ENCODE measurements around the gene ACOT11. TPM values are rescaled to one million over a fixed set of nuclear protein-coding genes. Genes with fewer than 3 reads are reported as not detected.

ACOT11 gene
- total RNA-seq, 1 experiment from 2014 or later: 1.9 TPM

GRCh38 chr1:54582566-54583306 is 34.7 kb downstream of the ACOT11 start:
- no peak for DNase-seq (ENCODE audit: low read depth, low spot score)
- intact Hi-C loops (cut with micrococcal nuclease; ENCODE audit: unreplicated experiment): no loop called here
- POLR2A ChIA-PET: no interaction called here
- Histone ChIP-seq H3K27ac (ENCODE audit: low read length) (no peak overlapping the region), H3K9me3 (ENCODE audit: control insufficient read depth, insufficient read depth, low read depth, low read length) (no peaks in the 10 kb centered on the region), H3K27me3 (ENCODE audit: control insufficient read depth, insufficient read depth, low read length) (no peaks in the 10 kb centered on the region), H3K36me3 (ENCODE audit: control insufficient read depth, insufficient read depth, low read length) (no peaks in the 10 kb centered on the region), H3K4me1 (ENCODE audit: control insufficient read depth, insufficient read depth, low read length) (no peaks in the 10 kb centered on the region), H3K4me3 (ENCODE audit: low read depth in 2 of 2, low read length in 2 of 2) (no peak overlapping the region)
- ATAC-seq: no peak
- in situ Hi-C loops (cut with HindIII; ENCODE audit: low pct_unique_long_range_greater_than_20kb, low sequenced_read_pairs): no loop called here
- CTCF ChIA-PET: no interaction called here
- no TSS peak for BruUV-seq (replicated peaks)
- TF ChIP-seq POLR2AphosphoS5 (IDR thresholded peaks at IDR 0.05; ENCODE audit: low read depth, low read length) (no peak), TCF7L2 (IDR thresholded peaks at IDR 0.05; ENCODE audit: low read depth, low read length) (no peak), SIN3A (IDR thresholded peaks at IDR 0.05; ENCODE audit: borderline replicate concordance, insufficient read depth, low read depth, low read length) (no peak), CTCF (IDR thresholded peaks at IDR 0.05) (no peak), REST (IDR thresholded peaks at IDR 0.05; ENCODE audit: insufficient read depth in 1 of 2, low read depth in 2 of 2, low read length in 1 of 2) (no peak)

GRCh38 chr1:54583307-54583686 is 35.3 kb downstream of the ACOT11 start:
- TF ChIP-seq POLR2AphosphoS5 (IDR thresholded peaks at IDR 0.05; ENCODE audit: low read depth, low read length) (no peak), TCF7L2 (IDR thresholded peaks at IDR 0.05; ENCODE audit: low read depth, low read length) (no peak), SIN3A (IDR thresholded peaks at IDR 0.05; ENCODE audit: borderline replicate concordance, insufficient read depth, low read depth, low read length) (no peak), CTCF (IDR thresholded peaks at IDR 0.05) (no peak), REST (IDR thresholded peaks at IDR 0.05; ENCODE audit: insufficient read depth in 1 of 2, low read depth in 2 of 2, low read length in 1 of 2) (no peak)
- Histone ChIP-seq H3K4me3 (ENCODE audit: low read depth in 2 of 2, low read length in 2 of 2) (no peak overlapping the region), H3K9me3 (ENCODE audit: control insufficient read depth, insufficient read depth, low read depth, low read length) (no peaks in the 10 kb centered on the region), H3K27me3 (ENCODE audit: control insufficient read depth, insufficient read depth, low read length) (no peaks in the 10 kb centered on the region), H3K27ac (ENCODE audit: low read length) (no peak overlapping the region), H3K36me3 (ENCODE audit: control insufficient read depth, insufficient read depth, low read length) (no peaks in the 10 kb centered on the region), H3K4me1 (ENCODE audit: control insufficient read depth, insufficient read depth, low read length) (no peaks in the 10 kb centered on the region)
- ATAC-seq (no peak), DNase-seq (ENCODE audit: low read depth, low spot score) (no peak)
- ChIA-PET POLR2A (no interaction called here), CTCF (no interaction called here)
- no TSS peak for BruUV-seq (replicated peaks)
- in situ Hi-C loops (cut with HindIII; ENCODE audit: low pct_unique_long_range_greater_than_20kb, low sequenced_read_pairs) (no loop called here), intact Hi-C loops (cut with micrococcal nuclease; ENCODE audit: unreplicated experiment) (no loop called here)
